PC-9 (cell line): ENCODE measurements around the gene ANKRD34B. TPM values are rescaled to one million over a fixed set of nuclear protein-coding genes. Genes with fewer than 3 reads are reported as not detected.

Experiments used
- BruUV-seq: library from RNA; stranded (reverse); fragments of 400-500 nt; replicated peaks from 2 replicates; lab custom pipeline; 2021; lab: Mats Ljungman, UMichigan
- CTCF ChIA-PET: fragments of 300-600 bp; sonication (Branson Sonifier 250); formaldehyde crosslinking; loops from one replicate; lab custom pipeline; 2022; ENCODE audit warnings: antibody characterized with exemption; lab: Charles Lee
- POLR2A ChIA-PET: fragments of 300-600 bp; sonication (Branson Sonifier 250); formaldehyde crosslinking; loops from one replicate; lab custom pipeline; 2022; ENCODE audit warnings: antibody characterized with exemption; ENCODE audit not compliant: unreplicated experiment; lab: Charles Lee
- DNase-seq, 2 experiments: peaks; one replicate each; pipeline versions ENCODE4 v3.0.0 to v3.0.0-alpha.2; 2015 to 2022; ENCODE audit warnings: mixed read lengths in 1 of 2
- H2AFZ ChIP-seq: fragments of 200-600 bp; sonication (generic); 2 replicates; pipeline ENCODE4 v1.8.1; 2017; ENCODE audit warnings: antibody characterized with exemption
- H3F3A ChIP-seq: fragments of 200-600 bp; sonication (generic); 2 replicates; pipeline ENCODE4 v1.8.1; 2017; ENCODE audit warnings: antibody characterized with exemption, mild to moderate bottlenecking, low read depth; ENCODE audit not compliant: insufficient read depth
- H3K27ac ChIP-seq: fragments of 200-600 bp; sonication (generic); 2 replicates; pipeline ENCODE4 v1.6.1; 2016; ENCODE audit warnings: mixed run types
- H3K27me3 ChIP-seq: fragments of 200-600 bp; sonication (generic); 2 replicates; pipeline ENCODE4 v1.6.1; 2016; ENCODE audit warnings: low read depth, mixed run types; ENCODE audit not compliant: insufficient read depth
- H3K36me3 ChIP-seq: fragments of 200-600 bp; sonication (generic); 2 replicates; pipeline ENCODE4 v1.6.1; 2016; ENCODE audit warnings: low read depth, mixed run types
- H3K4me1 ChIP-seq: fragments of 200-600 bp; sonication (generic); replicated peaks from 2 replicates; pipeline ENCODE4 v1.6.1; 2016; ENCODE audit warnings: mixed run types; ENCODE audit not compliant: insufficient read depth
- H3K4me2 ChIP-seq: fragments of 200-600 bp; sonication (generic); 2 replicates; pipeline ENCODE4 v1.6.1; 2017; ENCODE audit warnings: mixed run types
- H3K4me3 ChIP-seq: fragments of 200-600 bp; sonication (generic); 2 replicates; pipeline ENCODE4 v1.6.1; 2016; ENCODE audit warnings: mixed run types
- H3K79me2 ChIP-seq: fragments of 200-600 bp; sonication (generic); 2 replicates; pipeline ENCODE4 v1.6.1; 2017; ENCODE audit warnings: low read depth, mixed run types
- H3K9me2 ChIP-seq: fragments of 200-600 bp; sonication (generic); 2 replicates; pipeline ENCODE4 v1.8.1; 2017; ENCODE audit warnings: mild to moderate bottlenecking; ENCODE audit not compliant: insufficient read depth
- H3K9me3 ChIP-seq: fragments of 200-600 bp; sonication (generic); 2 replicates; pipeline ENCODE4 v1.8.1; 2016; ENCODE audit warnings: low read depth; ENCODE audit not compliant: insufficient read depth
- H4K20me1 ChIP-seq: fragments of 200-600 bp; sonication (generic); 2 replicates; pipeline ENCODE4 v1.8.1; 2017; ENCODE audit not compliant: insufficient read depth
- CTCF ChIP-seq: fragments of 200-600 bp; sonication (generic); conservative IDR thresholded peaks from 2 replicates; pipeline ENCODE4 v1.6.1; 2017; ENCODE audit warnings: mixed run types, antibody characterized with exemption, mild to moderate bottlenecking, moderate library complexity
- EZH2 ChIP-seq: fragments of 200-600 bp; sonication (generic); IDR thresholded peaks from 2 replicates; pipeline ENCODE4 v1.8.0; 2017; ENCODE audit warnings: antibody characterized with exemption, low read depth
- intact Hi-C: fragments of 100-400 bp; cut with micrococcal nuclease; formaldehyde crosslinking; loops from one replicate; pipeline ENCODE4 v1.10.0; 2022; ENCODE audit not compliant: unreplicated experiment
- total RNA-seq: library from RNA; stranded (reverse); gene quantifications from 2 replicates; pipeline ENCODE4 v1.2.3, GENCODE V29; 2021

The ANKRD34B gene
- total RNA-seq, 1 experiment from 2014 or later: 0.26 TPM

DNA sequence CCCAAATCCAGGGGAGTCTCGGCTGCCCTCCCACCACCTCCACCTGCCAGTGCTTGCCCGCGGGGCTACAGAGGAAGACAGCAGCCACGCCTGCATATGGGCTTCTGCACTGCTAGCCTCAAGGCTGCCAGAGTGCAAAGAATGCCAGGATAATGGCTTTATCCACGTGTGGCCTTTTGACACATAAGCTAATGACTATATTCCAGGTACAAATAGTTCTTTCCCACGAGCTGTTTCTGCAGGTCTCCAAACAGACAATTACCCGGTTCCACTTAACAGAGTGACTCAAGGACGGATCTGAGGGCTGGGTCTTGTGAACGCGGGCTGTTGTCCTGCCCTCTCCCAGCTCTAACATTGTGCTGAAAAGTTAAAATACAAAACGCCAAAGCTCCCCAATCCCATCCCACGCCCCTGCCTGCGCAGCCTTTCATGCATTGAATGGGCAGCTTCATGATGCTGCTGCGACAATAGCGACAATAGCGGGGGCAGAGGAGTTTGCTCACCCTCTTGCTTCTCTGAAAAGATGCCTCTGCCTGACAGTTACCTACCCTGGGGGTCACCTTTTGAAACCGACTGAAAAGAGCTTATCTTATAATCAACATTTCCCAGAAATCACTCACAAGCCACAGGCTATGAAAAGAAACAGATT is 45.3 kb upstream of the ANKRD34B start:
- Histone ChIP-seq H2AFZ (no peak overlapping the region), H3K27me3 (no peaks in the 10 kb centered on the region), H3K36me3 (no peaks in the 10 kb centered on the region), H3K9me3 (no peaks in the 10 kb centered on the region; the same call in 1 of the 2 replicates), H3F3A (no peaks in the 10 kb centered on the region), H3K27ac (no peak overlapping the region), H3K4me1 (no peaks in the 10 kb centered on the region), H4K20me1 (no peaks in the 10 kb centered on the region), H3K4me3 (no peak overlapping the region), H3K4me2 (no peak overlapping the region), H3K79me2 (no peaks in the 10 kb centered on the region), H3K9me2 (no peaks in the 10 kb centered on the region; the same call in 1 of the 2 replicates)
- TF ChIP-seq CTCF (no peak), EZH2 (no peak)
- intact Hi-C loops: no loop called here
- POLR2A ChIA-PET: no interaction called here
- no TSS peak for BruUV-seq
- CTCF ChIA-PET: no interaction called here
- DNase-seq: no peak

DNA sequence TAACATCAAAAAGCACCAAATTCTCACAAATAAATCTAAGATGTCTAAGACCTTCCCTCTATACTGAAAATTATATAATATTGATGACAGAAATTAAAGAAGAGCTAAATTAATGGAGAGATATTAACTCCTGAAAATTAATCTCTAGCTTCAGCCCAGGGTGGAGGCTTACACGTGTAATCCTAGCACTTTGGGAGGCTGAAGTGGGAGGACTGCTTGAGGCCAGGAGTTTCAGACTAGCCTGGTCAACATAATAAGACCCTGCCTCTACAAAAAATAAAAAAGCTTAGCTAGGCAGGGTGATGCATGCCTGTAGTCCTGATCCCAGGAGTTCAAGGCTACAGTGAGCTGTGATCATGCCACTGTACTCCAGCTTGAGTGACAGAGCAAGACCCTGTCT is 39.6 kb upstream of the ANKRD34B start:
- H3K4me3 ChIP-seq: no peak overlapping the region
- BruUV-seq: no TSS peak
- no peaks in the 10 kb centered on the region for H3K27me3 ChIP-seq
- TF ChIP-seq CTCF (no peak), EZH2 (no peak)
- H3K4me2 ChIP-seq: no peak overlapping the region
- H3K27ac ChIP-seq: no peak overlapping the region
- no peak overlapping the region for H2AFZ ChIP-seq
- DNase-seq: no peak
- intact Hi-C loops: no loop called here
- H3K36me3 ChIP-seq: no peaks in the 10 kb centered on the region
- POLR2A ChIA-PET: no interaction called here
- no peaks in the 10 kb centered on the region for H3K79me2 ChIP-seq
- H4K20me1 ChIP-seq: no peaks in the 10 kb centered on the region
- no peaks in the 10 kb centered on the region for H3K4me1 ChIP-seq
- CTCF ChIA-PET: no interaction called here
- no peaks in the 10 kb centered on the region; the same call in 1 of the 2 replicates for H3K9me2 ChIP-seq
- no peaks in the 10 kb centered on the region; the same call in 1 of the 2 replicates for H3K9me3 ChIP-seq
- H3F3A ChIP-seq: no peaks in the 10 kb centered on the region

GRCh38 chr5:80608731-80609130 is 38.7 kb upstream of the ANKRD34B start:
- no peak for DNase-seq
- no peaks in the 10 kb centered on the region; the same call in 1 of the 2 replicates for H3K9me3 ChIP-seq
- no TSS peak for BruUV-seq
- H3K79me2 ChIP-seq: no peaks in the 10 kb centered on the region
- no peaks in the 10 kb centered on the region for H3F3A ChIP-seq
- no peak overlapping the region for H3K27ac ChIP-seq
- H2AFZ ChIP-seq: no peak overlapping the region
- H3K4me1 ChIP-seq: no peaks in the 10 kb centered on the region
- H3K4me3 ChIP-seq: no peak overlapping the region
- H3K27me3 ChIP-seq: no peaks in the 10 kb centered on the region
- no peaks in the 10 kb centered on the region; the same call in 1 of the 2 replicates for H3K9me2 ChIP-seq
- no peaks in the 10 kb centered on the region for H4K20me1 ChIP-seq
- POLR2A ChIA-PET: interaction anchor here (0.6 to 0.7 kb wide), 2 partner anchors 34 to 799 kb away, joined by 3 to 5 read pairs; no protein-coding TSS in a partner anchor
- no peak overlapping the region for H3K4me2 ChIP-seq
- no peak for TF ChIP-seq CTCF
- no peak for TF ChIP-seq EZH2
- intact Hi-C loops: no loop called here
- H3K36me3 ChIP-seq: no peaks in the 10 kb centered on the region
- CTCF ChIA-PET: no interaction called here
